ENCODE data around the gene FBXL20.

Gene FBXL20

DNA sequence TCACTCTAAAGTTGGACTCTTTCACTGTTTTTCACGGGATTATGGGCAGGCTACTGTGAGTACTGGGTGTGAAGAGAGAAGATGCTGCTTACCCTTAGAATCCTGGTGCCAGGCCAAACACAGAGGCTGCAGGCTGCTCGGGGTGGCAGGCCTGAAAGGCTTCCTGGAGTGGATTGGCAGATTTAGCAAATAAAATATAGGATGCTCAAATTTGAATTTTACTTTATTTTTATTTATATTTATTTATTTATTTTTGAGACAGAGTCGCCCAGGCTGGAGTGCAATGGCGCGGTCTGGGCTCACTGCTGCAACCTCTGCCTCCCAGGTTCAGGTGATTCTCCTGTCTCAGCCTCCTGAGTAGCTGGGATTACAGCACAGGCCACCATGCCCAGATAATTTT is 160.8 kb downstream of the FBXL20 start:
- no peak for TF ChIP-seq EZH2 (IDR thresholded peaks at IDR 0.05; ENCODE audit: borderline replicate concordance, low read length)
- TF ChIP-seq, protein P1, sequence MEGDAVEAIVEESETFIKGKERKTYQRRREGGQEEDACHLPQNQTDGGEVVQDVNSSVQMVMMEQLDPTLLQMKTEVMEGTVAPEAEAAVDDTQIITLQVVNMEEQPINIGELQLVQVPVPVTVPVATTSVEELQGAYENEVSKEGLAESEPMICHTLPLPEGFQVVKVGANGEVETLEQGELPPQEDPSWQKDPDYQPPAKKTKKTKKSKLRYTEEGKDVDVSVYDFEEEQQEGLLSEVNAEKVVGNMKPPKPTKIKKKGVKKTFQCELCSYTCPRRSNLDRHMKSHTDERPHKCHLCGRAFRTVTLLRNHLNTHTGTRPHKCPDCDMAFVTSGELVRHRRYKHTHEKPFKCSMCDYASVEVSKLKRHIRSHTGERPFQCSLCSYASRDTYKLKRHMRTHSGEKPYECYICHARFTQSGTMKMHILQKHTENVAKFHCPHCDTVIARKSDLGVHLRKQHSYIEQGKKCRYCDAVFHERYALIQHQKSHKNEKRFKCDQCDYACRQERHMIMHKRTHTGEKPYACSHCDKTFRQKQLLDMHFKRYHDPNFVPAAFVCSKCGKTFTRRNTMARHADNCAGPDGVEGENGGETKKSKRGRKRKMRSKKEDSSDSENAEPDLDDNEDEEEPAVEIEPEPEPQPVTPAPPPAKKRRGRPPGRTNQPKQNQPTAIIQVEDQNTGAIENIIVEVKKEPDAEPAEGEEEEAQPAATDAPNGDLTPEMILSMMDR (IDR thresholded peaks at IDR 0.05; ENCODE audit: low read length): no peak
- peaks cover 24% of the 10 kb centered on the region for H3K4me1 ChIP-seq (ENCODE audit: insufficient read depth, low read length, severe bottlenecking)
- H4K20me1 ChIP-seq (ENCODE audit: insufficient read depth, low read length): no peaks in the 10 kb centered on the region
- no peak overlapping the region for H2AFZ ChIP-seq (ENCODE audit: low read length)
- H3K4me2 ChIP-seq (ENCODE audit: low read length): no peak overlapping the region
- no peak overlapping the region for H3K4me3 ChIP-seq (ENCODE audit: low read depth, low read length, poor library complexity, severe bottlenecking)
- H3K9me2 ChIP-seq (ENCODE audit: low read depth, low read length): no peaks in the 10 kb centered on the region
- no peaks in the 10 kb centered on the region for H3K36me3 ChIP-seq (ENCODE audit: insufficient read depth, low read length)
- H3K79me2 ChIP-seq (ENCODE audit: insufficient read depth, low read length): no peaks in the 10 kb centered on the region
- H3F3A ChIP-seq (ENCODE audit: insufficient read depth, low read length): no peaks in the 10 kb centered on the region
- H3K9me3 ChIP-seq (ENCODE audit: low read length): no peaks in the 10 kb centered on the region
- no peaks in the 10 kb centered on the region for H3K27me3 ChIP-seq (ENCODE audit: insufficient read depth, low read length)
- no peak overlapping the region for H3K9ac ChIP-seq (ENCODE audit: low read length)
- no peak overlapping the region for H3K27ac ChIP-seq (ENCODE audit: low read depth, low read length, poor library complexity, severe bottlenecking)

GRCh38 chr17:39239640-39240314 is 161.6 kb downstream of the FBXL20 start:
- no peak overlapping the region for H3K27ac ChIP-seq (ENCODE audit: low read depth, low read length, poor library complexity, severe bottlenecking)
- no peaks in the 10 kb centered on the region for H3K9me3 ChIP-seq (ENCODE audit: low read length)
- H3K27me3 ChIP-seq (ENCODE audit: insufficient read depth, low read length): no peaks in the 10 kb centered on the region
- TF ChIP-seq, protein P1 (IDR thresholded peaks at IDR 0.05; ENCODE audit: low read length): peak; percentile 91
- TF ChIP-seq EZH2 (IDR thresholded peaks at IDR 0.05; ENCODE audit: borderline replicate concordance, low read length): no peak
- H3K4me2 ChIP-seq (ENCODE audit: low read length): peak overlapping the region; percentile 12; the same call in 1 of the 2 replicates
- H3K79me2 ChIP-seq (ENCODE audit: insufficient read depth, low read length): no peaks in the 10 kb centered on the region
- H2AFZ ChIP-seq (ENCODE audit: low read length): no peak overlapping the region
- no peaks in the 10 kb centered on the region for H4K20me1 ChIP-seq (ENCODE audit: insufficient read depth, low read length)
- no peaks in the 10 kb centered on the region for H3K36me3 ChIP-seq (ENCODE audit: insufficient read depth, low read length)
- no peaks in the 10 kb centered on the region for H3F3A ChIP-seq (ENCODE audit: insufficient read depth, low read length)
- no peak overlapping the region for H3K9ac ChIP-seq (ENCODE audit: low read length)
- H3K9me2 ChIP-seq (ENCODE audit: low read depth, low read length): no peaks in the 10 kb centered on the region
- peaks cover 24% of the 10 kb centered on the region for H3K4me1 ChIP-seq (ENCODE audit: insufficient read depth, low read length, severe bottlenecking)
- no peak overlapping the region for H3K4me3 ChIP-seq (ENCODE audit: low read depth, low read length, poor library complexity, severe bottlenecking)

- H3K27ac ChIP-seq (ENCODE audit: low read depth, low read length, poor library complexity, severe bottlenecking): no peak overlapping the region
- no peak overlapping the region for H3K9ac ChIP-seq (ENCODE audit: low read length)
- no peaks in the 10 kb centered on the region for H3K36me3 ChIP-seq (ENCODE audit: insufficient read depth, low read length)
- no peaks in the 10 kb centered on the region for H3F3A ChIP-seq (ENCODE audit: insufficient read depth, low read length)
- H2AFZ ChIP-seq (ENCODE audit: low read length): no peak overlapping the region
- peaks cover 17% of the 10 kb centered on the region for H3K4me1 ChIP-seq (ENCODE audit: insufficient read depth, low read length, severe bottlenecking)
- no peak for TF ChIP-seq EZH2 (IDR thresholded peaks at IDR 0.05; ENCODE audit: borderline replicate concordance, low read length)
- H3K79me2 ChIP-seq (ENCODE audit: insufficient read depth, low read length): no peaks in the 10 kb centered on the region
- H3K9me3 ChIP-seq (ENCODE audit: low read length): no peaks in the 10 kb centered on the region
- no peaks in the 10 kb centered on the region for H3K27me3 ChIP-seq (ENCODE audit: insufficient read depth, low read length)
- no peaks in the 10 kb centered on the region for H4K20me1 ChIP-seq (ENCODE audit: insufficient read depth, low read length)
- no peak overlapping the region for H3K4me3 ChIP-seq (ENCODE audit: low read depth, low read length, poor library complexity, severe bottlenecking)
- no peaks in the 10 kb centered on the region for H3K9me2 ChIP-seq (ENCODE audit: low read depth, low read length)
- H3K4me2 ChIP-seq (ENCODE audit: low read length): peak overlapping the region; percentile 31
These were observed 163.0 kb downstream of the FBXL20 start for GRCh38 chr17:39238311-39238972.

All from OCI-LY1 (cell line).